BLaER1 treated with 17β-estradiol and CSF1 and Interleukin-3, amounts not matched to agents 10 nM and 100 nM (cell line): Measurements from ENCODE around the gene CCL27.

Experiments
- H3K27ac ChIP-seq, 11 experiments: shearing (Covaris generic); formaldehyde crosslinking; 2 replicates each; pipeline ENCODE4 v1.8.1; 2022
- H3K27me3 ChIP-seq, 11 experiments: shearing (Covaris generic); formaldehyde crosslinking; 2 replicates each; pipeline ENCODE4 v1.8.1; 2022
- H3K36me3 ChIP-seq, 11 experiments: shearing (Covaris generic); formaldehyde crosslinking; 2 replicates each; pipeline ENCODE4 v1.8.1; 2022
- H3K4me1 ChIP-seq, 10 experiments: shearing (Covaris generic); formaldehyde crosslinking; 2 replicates each; pipeline ENCODE4 v1.8.1; 2022
- H3K4me2 ChIP-seq, 11 experiments: shearing (Covaris generic); formaldehyde crosslinking; 2 replicates each; pipeline ENCODE4 v1.8.1; 2022
- H3K4me3 ChIP-seq, 10 experiments: shearing (Covaris generic); formaldehyde crosslinking; 2 replicates each; pipeline ENCODE4 v1.8.1; 2022
- H3K9ac ChIP-seq, 11 experiments: shearing (Covaris generic); formaldehyde crosslinking; 2 replicates each; pipeline ENCODE4 v1.8.1; 2022
- H3K9me3 ChIP-seq, 11 experiments: shearing (Covaris generic); formaldehyde crosslinking; replicated peaks in 1 of 11; 2 replicates each; pipeline ENCODE4 v1.8.1; 2022
- H4K20me1 ChIP-seq, 11 experiments: shearing (Covaris generic); formaldehyde crosslinking; 2 replicates each; pipeline ENCODE4 v1.8.1; 2022
- Cebpa-rat ChIP-seq, 11 experiments: shearing (Covaris generic); IDR thresholded peaks; 2 replicates each; pipeline ENCODE4 v1.8.1; 2022

Gene CCL27

DNA sequence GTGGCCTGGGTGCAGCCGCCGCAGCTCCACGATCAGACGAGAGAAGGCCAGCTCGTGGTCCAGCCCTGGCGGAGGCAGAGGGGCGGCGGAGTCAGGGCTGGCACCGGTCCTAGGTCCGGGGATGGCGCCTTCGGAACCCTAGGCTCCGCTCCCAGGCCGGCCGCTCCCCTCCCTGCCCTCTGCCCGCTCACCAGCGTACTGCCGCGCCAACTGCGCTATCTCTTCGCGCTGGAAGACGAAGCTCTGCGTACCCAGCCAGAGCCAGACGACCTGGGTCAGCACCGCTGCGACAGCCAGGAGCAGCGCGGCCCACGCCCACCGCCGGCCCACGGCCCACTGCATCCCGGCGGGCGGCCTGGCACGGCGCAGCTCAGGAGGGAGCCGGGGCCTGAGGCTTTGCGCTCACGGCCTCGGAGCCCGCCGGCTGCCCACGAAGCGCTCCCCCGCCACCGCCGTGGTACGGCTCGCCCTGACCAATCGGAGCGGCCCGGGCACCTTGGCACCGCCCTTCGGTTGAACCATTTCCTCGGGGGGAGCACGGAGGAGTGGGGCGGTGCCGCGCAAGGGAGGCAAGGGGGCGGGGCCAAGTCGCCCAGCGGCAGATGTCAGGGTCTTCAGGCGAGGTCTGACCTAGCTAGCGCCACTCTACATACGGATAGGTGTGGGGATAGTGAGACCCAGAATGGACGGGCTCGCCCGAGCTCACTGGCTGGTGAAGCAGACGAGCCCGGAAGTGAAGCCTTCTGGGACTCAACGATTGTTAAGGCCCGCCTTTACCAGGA, 24.9 kb downstream of the CCL27 start, which contains the start of gene SIGMAR1:
TSS of gene SIGMAR1 (minus strand) at position 432 of the 782 bp plus-strand sequence. CDS start at position 342, 90 bp downstream.
- H3K9me3 ChIP-seq = no peaks in the 10 kb centered on the region
- peak within 1 kb of the TSS; percentile 64 to 82 (median 74) for H3K4me3 ChIP-seq
- H3K9ac ChIP-seq = peak within 1 kb of the TSS; percentile 79 to 92 (median 85)
- peaks cover 0 to 46% (median 32%) of the 10 kb centered on the region in 11 experiments; a peak in 16 of 22 replicates for H4K20me1 ChIP-seq
- H3K36me3 ChIP-seq = peaks cover 0 to 23% (median 12%) of the 10 kb centered on the region in 11 experiments; a peak in 14 of 22 replicates
- H3K4me1 ChIP-seq = peaks cover 38 to 53% (median 47%) of the 10 kb centered on the region in 10 experiments
- H3K4me2 ChIP-seq = peak within 1 kb of the TSS; percentile 87 to 99 (median 97)
- H3K27ac ChIP-seq = peak within 1 kb of the TSS; percentile 76 to 88 (median 82)
- no peak for TF ChIP-seq Cebpa-rat (IDR thresholded peaks at IDR 0.05)
- no peaks in the 10 kb centered on the region for H3K27me3 ChIP-seq

- H3K27ac ChIP-seq = peak overlapping the region; percentile 76 to 88 (median 82); a peak in 21 of 22 replicates
- peaks cover 0 to 52% (median 32%) of the 10 kb centered on the region in 11 experiments; a peak in 16 of 22 replicates for H4K20me1 ChIP-seq
- H3K36me3 ChIP-seq = peaks cover 0 to 23% (median 12%) of the 10 kb centered on the region in 11 experiments; a peak in 14 of 22 replicates
- peak overlapping the region; percentile 79 to 92 (median 85) for H3K9ac ChIP-seq
- H3K4me3 ChIP-seq = peak overlapping the region; percentile 64 to 82 (median 74)
- peaks cover 0 to 5% (median under 1%) of the 10 kb centered on the region in 11 experiments; a peak in 8 of 22 replicates for H3K27me3 ChIP-seq
- H3K4me2 ChIP-seq = peak overlapping the region; percentile 87 to 99 (median 97)
- no peaks in the 10 kb centered on the region for H3K9me3 ChIP-seq
- H3K4me1 ChIP-seq = peaks cover 38 to 53% (median 47%) of the 10 kb centered on the region in 10 experiments
- TF ChIP-seq Cebpa-rat (IDR thresholded peaks at IDR 0.05) = no peak
These were observed 25.6 kb downstream of the CCL27 start for GRCh38 chr9:34636791-34637355.

GRCh38 chr9:34635556-34635955, 26.9 kb downstream of the CCL27 start:
- Histone ChIP-seq H3K9ac (peak overlapping the region in 10 of 11 experiments; percentile 4 to 89 (median 44); a peak in 14 of 22 replicates), H3K4me3 (peak overlapping the region in 9 of 10 experiments; percentile 7 to 82 (median 75); a peak in 14 of 20 replicates), H4K20me1 (peaks cover 0 to 61% (median 36%) of the 10 kb centered on the region in 11 experiments; a peak in 16 of 22 replicates), H3K27me3 (peaks cover 11 to 18% (median 13%) of the 10 kb centered on the region in 11 experiments), H3K9me3 (no peaks in the 10 kb centered on the region), H3K27ac (peak overlapping the region in 4 of 11 experiments; percentile 8 to 21 (median 16); a peak in 3 of 22 replicates), H3K36me3 (peaks cover 0 to 23% (median 12%) of the 10 kb centered on the region in 11 experiments; a peak in 14 of 22 replicates), H3K4me1 (peaks cover 31 to 49% (median 44%) of the 10 kb centered on the region in 10 experiments), H3K4me2 (peak overlapping the region; percentile 87 to 99 (median 97))
- TF ChIP-seq Cebpa-rat (IDR thresholded peaks at IDR 0.05) = no peak

- H3K9ac ChIP-seq = peak overlapping the region in 7 of 11 experiments; percentile 9 to 85 (median 37); a peak in 12 of 22 replicates
- peak overlapping the region in 2 of 10 experiments; percentile 26 to 75; a peak in 2 of 20 replicates for H3K4me3 ChIP-seq
- peaks cover 0 to 23% (median 12%) of the 10 kb centered on the region in 11 experiments; a peak in 14 of 22 replicates for H3K36me3 ChIP-seq
- H3K27ac ChIP-seq = peak overlapping the region in 3 of 11 experiments; percentile 2 to 21 (median 8); a peak in 2 of 22 replicates
- H4K20me1 ChIP-seq = peaks cover 0 to 69% (median 44%) of the 10 kb centered on the region in 11 experiments; a peak in 16 of 22 replicates
- H3K4me1 ChIP-seq = peaks cover 31 to 49% (median 44%) of the 10 kb centered on the region in 10 experiments
- H3K4me2 ChIP-seq = peak overlapping the region in 10 of 11 experiments; percentile 87 to 99 (median 97); a peak in 19 of 22 replicates
- TF ChIP-seq Cebpa-rat (IDR thresholded peaks at IDR 0.05) = no peak
- no peaks in the 10 kb centered on the region for H3K9me3 ChIP-seq
- peaks cover 20 to 27% (median 22%) of the 10 kb centered on the region in 11 experiments for H3K27me3 ChIP-seq
These were observed 27.8 kb downstream of the CCL27 start for GRCh38 chr9:34634551-34635248.

DNA sequence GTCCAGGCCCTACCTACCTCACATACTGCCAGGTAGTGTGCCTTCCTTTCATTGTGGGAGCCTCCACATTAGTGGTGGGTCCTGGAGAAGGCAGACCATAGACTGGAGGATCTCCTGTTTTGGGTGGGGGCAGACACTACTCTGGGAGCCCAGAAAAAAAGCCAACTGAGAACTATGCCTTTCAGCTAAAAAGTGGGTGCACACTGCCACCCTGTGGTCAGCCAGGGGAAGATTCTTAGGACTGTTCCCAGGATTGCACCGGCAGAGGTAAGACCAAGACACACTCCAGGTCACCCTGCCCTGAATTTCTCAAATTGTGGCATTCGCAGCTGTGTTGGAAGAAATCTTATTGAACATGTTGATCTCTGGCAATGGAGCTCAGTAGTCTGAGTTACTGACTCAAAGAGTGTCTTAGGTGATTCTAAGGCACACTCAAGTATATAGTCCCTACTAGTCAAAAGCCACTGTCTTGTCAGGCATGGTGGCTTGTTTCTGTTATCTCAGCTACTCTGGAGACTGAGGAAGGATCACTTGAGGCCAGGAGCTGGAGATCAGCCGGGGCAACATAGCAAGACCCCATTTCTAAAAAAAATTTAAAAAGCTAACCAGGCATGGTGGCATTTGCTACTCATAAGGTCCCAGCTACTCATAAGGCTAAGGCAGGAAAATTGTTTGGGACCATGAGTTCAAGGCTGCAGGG, 28.5 kb downstream of the CCL27 start:
- peaks cover 0 to 76% (median 51%) of the 10 kb centered on the region in 11 experiments; a peak in 16 of 22 replicates for H4K20me1 ChIP-seq
- TF ChIP-seq Cebpa-rat (IDR thresholded peaks at IDR 0.05) = no peak
- H3K4me1 ChIP-seq = peaks cover 31 to 53% (median 44%) of the 10 kb centered on the region in 10 experiments
- peaks cover 0 to 23% (median 12%) of the 10 kb centered on the region in 11 experiments; a peak in 14 of 22 replicates for H3K36me3 ChIP-seq
- H3K27ac ChIP-seq = no peak overlapping the region
- peaks cover 27 to 34% (median 29%) of the 10 kb centered on the region in 11 experiments for H3K27me3 ChIP-seq
- peak overlapping the region in 9 of 11 experiments; percentile 89 to 99 (median 97); a peak in 17 of 22 replicates for H3K4me2 ChIP-seq
- H3K4me3 ChIP-seq = 0 out of 20 replicates have a peak overlapping the region, but pooled peaks of 1 of the 10 experiments have one; percentile 75
- H3K9me3 ChIP-seq = no peaks in the 10 kb centered on the region
- peak overlapping the region in 5 of 11 experiments; percentile 9 to 85 (median 48); a peak in 8 of 22 replicates for H3K9ac ChIP-seq

- Histone ChIP-seq H3K36me3 (peaks cover 0 to 23% (median 12%) of the 10 kb centered on the region in 11 experiments; a peak in 14 of 22 replicates), H3K9ac (peak overlapping the region in 1 of 11 experiments; percentile 24; a peak in 2 of 22 replicates), H3K9me3 (no peaks in the 10 kb centered on the region), H3K27me3 (peaks cover 35 to 42% (median 37%) of the 10 kb centered on the region in 11 experiments), H3K4me3 (no peak overlapping the region), H3K4me1 (peaks cover 29 to 56% (median 46%) of the 10 kb centered on the region in 10 experiments), H3K4me2 (no peak overlapping the region), H4K20me1 (peaks cover 0 to 85% (median 56%) of the 10 kb centered on the region in 11 experiments; a peak in 16 of 22 replicates), H3K27ac (no peak overlapping the region)
- no peak for TF ChIP-seq Cebpa-rat (IDR thresholded peaks at IDR 0.05)
These were observed 29.3 kb downstream of the CCL27 start for GRCh38 chr9:34633166-34633565.

DNA sequence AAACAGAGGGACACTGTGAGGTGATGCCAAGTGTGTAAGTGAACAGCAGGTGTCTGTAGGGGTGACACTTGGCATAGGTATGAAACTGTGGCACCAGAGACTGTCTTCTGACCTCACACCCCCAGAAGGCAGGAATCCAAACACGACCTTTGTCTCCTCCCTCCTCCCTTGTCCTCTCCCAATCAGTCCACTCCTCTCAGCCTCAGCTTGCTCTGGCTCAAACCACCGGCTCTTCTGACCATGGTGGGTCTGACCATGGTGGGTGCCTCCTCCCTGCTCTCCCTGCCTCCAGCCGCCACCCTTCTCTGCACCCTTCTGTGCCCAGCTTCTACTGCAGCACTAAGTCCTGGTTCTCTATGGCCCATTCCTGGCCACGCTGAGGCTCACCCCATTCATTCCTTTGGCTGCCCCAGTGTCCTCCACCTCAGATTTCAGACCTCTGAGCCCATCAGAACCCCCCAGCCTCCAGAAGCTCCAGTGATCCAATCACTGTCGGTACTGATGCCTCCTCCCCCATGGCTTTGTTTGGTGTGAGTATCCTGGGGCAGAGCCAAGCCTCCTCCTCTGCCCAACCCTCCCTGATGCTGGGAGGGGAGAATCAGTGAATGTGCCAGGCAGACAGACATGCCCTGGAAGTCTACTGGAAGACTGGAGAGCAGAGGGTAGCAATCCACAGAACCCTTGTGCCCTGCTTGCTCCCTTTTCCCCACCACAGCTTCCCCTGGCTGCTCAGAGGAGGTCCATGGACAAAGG, 31.9 kb downstream of the CCL27 start:
- TF ChIP-seq Cebpa-rat (IDR thresholded peaks at IDR 0.05) = no peak
- H3K4me3 ChIP-seq = no peak overlapping the region
- peaks cover 11 to 39% (median 24%) of the 10 kb centered on the region in 10 experiments for H3K4me1 ChIP-seq

More for the DNA sequence above, 31.9 kb downstream of the CCL27 start:
- peaks cover 0 to 18% (median 9%) of the 10 kb centered on the region in 11 experiments; a peak in 14 of 22 replicates for H3K36me3 ChIP-seq
- no peak overlapping the region for H3K9ac ChIP-seq
- no peak overlapping the region for H3K4me2 ChIP-seq
- H4K20me1 ChIP-seq = peaks cover 0 to 83% (median 63%) of the 10 kb centered on the region in 11 experiments; a peak in 17 of 22 replicates
- H3K27me3 ChIP-seq = peaks cover 61 to 68% (median 63%) of the 10 kb centered on the region in 11 experiments
- H3K27ac ChIP-seq = no peak overlapping the region
- H3K9me3 ChIP-seq = no peaks in the 10 kb centered on the region
